Gastrocnemius medialis (tissue), 4 donors: ENCODE results near the gene CRLF3. TPM values are rescaled to one million over a fixed set of nuclear protein-coding genes. Genes with fewer than 3 reads are reported as not detected.

Experiments
- ATAC-seq, 2 donors: fragments of 150-250 bp; one replicate each; pipeline ENCODE4 v1.9.1; 2016
- DNase-seq, 2 donors: peaks; one replicate each; pipeline ENCODE4 v3.0.0-alpha.2; 2019
- H3K27ac ChIP-seq, 4 donors: fragments of 200-600 bp; sonication (generic); 1 replicate in 1 of 4; 2 replicates in 3 of 4; pipeline ENCODE4 v1.5.1; 2016 to 2018; ENCODE audit warnings: mild to moderate bottlenecking in 2 of 4, moderate library complexity in 1 of 4
- H3K27me3 ChIP-seq, 3 donors: fragments of 200-600 bp; sonication (generic) in 2 of 3; 1 replicate in 1 of 3; 2 replicates in 2 of 3; pipeline versions ENCODE4 v1.5.1 to v1.6.0; 2016 to 2019; ENCODE audit warnings: mild to moderate bottlenecking in 1 of 3, moderate library complexity in 1 of 3
- H3K36me3 ChIP-seq, 2 donors: fragments of 200-600 bp; sonication (generic) in 1 of 2; one replicate each; pipeline ENCODE4 v1.5.1; 2017 to 2018
- H3K4me1 ChIP-seq, 2 donors: fragments of 200-600 bp; sonication (generic) in 1 of 2; one replicate each; pipeline ENCODE4 v1.5.1; 2016 to 2017; ENCODE audit warnings: mild to moderate bottlenecking in 2 of 2
- H3K4me3 ChIP-seq, 4 donors: fragments of 200-600 bp; sonication (generic) in 3 of 4; 1 replicate in 1 of 4; 2 replicates in 3 of 4; pipeline ENCODE4 v1.5.1; 2016 to 2019; ENCODE audit warnings: mild to moderate bottlenecking in 2 of 4
- H3K9me3 ChIP-seq, 3 donors: fragments of 200-600 bp; sonication (generic) in 2 of 3; 1 replicate in 1 of 3; 2 replicates in 2 of 3; pipeline ENCODE4 v1.5.1; 2016 to 2019
- POLR2A ChIP-seq, 2 donors: fragments of 450-650 bp; IDR thresholded peaks; one replicate each; pipeline ENCODE4 v1.6.1; 2017; ENCODE audit warnings: antibody characterized with exemption in 2 of 2, mild to moderate bottlenecking in 2 of 2, moderate library complexity in 2 of 2
- in situ Hi-C, 4 donors: fragments of 200-750 bp; cut with MboI; loops; one replicate each; pipeline versions ENCODE4 v1.15.0 to v1.8.0; 2017; ENCODE audit warnings: low sequenced_read_pairs in 4 of 4
- intact Hi-C: fragments of 100-400 bp; cut with DNase I; formaldehyde crosslinking; loops from one replicate; pipeline ENCODE4 v1.15.1; 2023; ENCODE audit warnings: low total_unique reads
- total RNA-seq, 4 donors: library from RNA; depleted of rRNA; stranded (reverse); fragments of >200 nt; gene quantifications; one replicate each; pipeline versions ENCODE4 v1.1.0 to v1.2.3, GENCODE V29; 2016
- TF ChIP-seq, protein P1 (sequence below), 5 experiments: fragments of 450-650 bp in 3 of 5; fragments of 200-600 bp in 2 of 5; sonication (generic) in 2 of 5; IDR thresholded peaks in 4 of 5; conservative IDR thresholded peaks in 1 of 5; 1 replicate in 4 of 5; 2 replicates in 1 of 5; pipeline ENCODE4 v1.5.1; 2016 to 2019; ENCODE audit warnings: antibody characterized with exemption in 5 of 5, mild to moderate bottlenecking in 3 of 5, moderate library complexity in 3 of 5

Gene CRLF3
- total RNA-seq, 4 donors from 2014 or later, result 3.5 to 6.4 (median 5.0) TPM

GRCh38 chr17:30832438-30833124 is 8.1 kb upstream of the CRLF3 start:
- ATAC-seq (no peak), DNase-seq (no peak)
- H3K4me3 ChIP-seq, result peak overlapping the region; percentile 79 to 88 (median 82)
- H3K9me3 ChIP-seq, result no peaks in the 10 kb centered on the region
- in situ Hi-C loops (no loop called here), intact Hi-C loops (loop anchor here (5.0 kb wide), 2 partner anchors 75 to 355 kb away; partner anchors contain the start of genes GOSR1 and TEFM)
- H3K36me3 ChIP-seq, result no peaks in the 10 kb centered on the region
- H3K27ac ChIP-seq, result peak overlapping the region in 1 of 4 donors; percentile 66
- TF ChIP-seq POLR2A (IDR thresholded peaks at IDR 0.05), result no peak
- TF ChIP-seq, protein P1, sequence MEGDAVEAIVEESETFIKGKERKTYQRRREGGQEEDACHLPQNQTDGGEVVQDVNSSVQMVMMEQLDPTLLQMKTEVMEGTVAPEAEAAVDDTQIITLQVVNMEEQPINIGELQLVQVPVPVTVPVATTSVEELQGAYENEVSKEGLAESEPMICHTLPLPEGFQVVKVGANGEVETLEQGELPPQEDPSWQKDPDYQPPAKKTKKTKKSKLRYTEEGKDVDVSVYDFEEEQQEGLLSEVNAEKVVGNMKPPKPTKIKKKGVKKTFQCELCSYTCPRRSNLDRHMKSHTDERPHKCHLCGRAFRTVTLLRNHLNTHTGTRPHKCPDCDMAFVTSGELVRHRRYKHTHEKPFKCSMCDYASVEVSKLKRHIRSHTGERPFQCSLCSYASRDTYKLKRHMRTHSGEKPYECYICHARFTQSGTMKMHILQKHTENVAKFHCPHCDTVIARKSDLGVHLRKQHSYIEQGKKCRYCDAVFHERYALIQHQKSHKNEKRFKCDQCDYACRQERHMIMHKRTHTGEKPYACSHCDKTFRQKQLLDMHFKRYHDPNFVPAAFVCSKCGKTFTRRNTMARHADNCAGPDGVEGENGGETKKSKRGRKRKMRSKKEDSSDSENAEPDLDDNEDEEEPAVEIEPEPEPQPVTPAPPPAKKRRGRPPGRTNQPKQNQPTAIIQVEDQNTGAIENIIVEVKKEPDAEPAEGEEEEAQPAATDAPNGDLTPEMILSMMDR (IDR thresholded peaks at IDR 0.05 in 4 of 5, conservative IDR thresholded peaks at IDR 0.05 in 1 of 5), result no peak
- H3K27me3 ChIP-seq, result no peaks in the 10 kb centered on the region
- H3K4me1 ChIP-seq, result peaks cover 14 to 15% of the 10 kb centered on the region in 2 donors

- peak within 1 kb of the TSS; percentile 62 to 73 (median 67) for H3K27ac ChIP-seq
- DNase-seq, result peak; percentile 84 to 85
- ATAC-seq, result peak; percentile 93 to 98
- peak within 1 kb of the TSS; percentile 79 to 88 (median 82) for H3K4me3 ChIP-seq
- intact Hi-C loops (loop anchor here (5.0 kb wide), 2 partner anchors 75 to 355 kb away; partner anchors contain the start of genes GOSR1 and TEFM), in situ Hi-C loops (no loop called here)
- no peaks in the 10 kb centered on the region for H3K36me3 ChIP-seq
- TF ChIP-seq, protein P1 (IDR thresholded peaks at IDR 0.05 in 4 of 5, conservative IDR thresholded peaks at IDR 0.05 in 1 of 5), result no peak
- TF ChIP-seq POLR2A (IDR thresholded peaks at IDR 0.05), result no peak
- no peaks in the 10 kb centered on the region for H3K9me3 ChIP-seq
- peaks cover 14 to 15% of the 10 kb centered on the region in 2 donors for H3K4me1 ChIP-seq
- H3K27me3 ChIP-seq, result no peaks in the 10 kb centered on the region
Measured at GRCh38 chr17:30831663-30832437, 7.4 kb upstream of the CRLF3 start, which contains the start of gene ATAD5. Gene ATAD5, plus strand, starts transcription at chr17:30831966. Its CDS starts 382 bp downstream, at chr17:30832348.

- ATAC-seq, result peak; percentile 31 to 39
- in situ Hi-C loops, result no loop called here
Measured at GRCh38 chr17:30831257-30831656, 6.8 kb upstream of the CRLF3 start.

DNA sequence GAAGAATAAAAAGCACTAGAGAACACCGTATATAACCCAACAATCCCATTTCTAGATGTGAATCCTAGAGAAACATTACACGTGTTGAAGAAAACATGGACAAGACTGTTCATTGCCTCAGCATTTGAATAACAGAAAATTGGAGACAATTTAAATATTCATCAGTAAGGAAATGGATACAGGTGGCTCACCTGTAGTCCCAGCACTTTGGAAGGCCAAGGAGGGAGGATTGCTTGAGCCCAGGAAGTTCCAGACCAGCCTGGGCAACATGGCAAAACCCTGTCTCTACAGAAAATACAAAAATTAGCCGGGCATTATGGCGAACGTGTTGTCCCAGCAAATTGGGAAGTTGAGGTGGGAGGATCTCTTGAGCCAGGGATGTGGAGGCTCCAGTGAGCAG is 4.5 kb upstream of the CRLF3 start:
- H3K27me3 ChIP-seq, result no peaks in the 10 kb centered on the region
- H3K4me3 ChIP-seq, result no peak overlapping the region
- no peaks in the 10 kb centered on the region for H3K36me3 ChIP-seq
- TF ChIP-seq, protein P1 (IDR thresholded peaks at IDR 0.05 in 4 of 5, conservative IDR thresholded peaks at IDR 0.05 in 1 of 5), result no peak
- TF ChIP-seq POLR2A (IDR thresholded peaks at IDR 0.05), result no peak
- intact Hi-C loops, result loop anchor here (10.0 kb wide), 1 partner anchor 266 kb away; the partner anchor contains the start of gene NF1
- ATAC-seq, result no peak
- H3K4me1 ChIP-seq, result peaks cover 17 to 20% of the 10 kb centered on the region in 2 donors
- H3K9me3 ChIP-seq, result no peaks in the 10 kb centered on the region
- H3K27ac ChIP-seq, result no peak overlapping the region
- in situ Hi-C loops, result no loop called here
- no peak for DNase-seq

More at GRCh38 chr17:30831257-30831656, 6.8 kb upstream of the CRLF3 start:
- Histone ChIP-seq H3K27me3 (no peaks in the 10 kb centered on the region), H3K27ac (peak overlapping the region; percentile 62 to 73 (median 67)), H3K36me3 (no peaks in the 10 kb centered on the region), H3K9me3 (no peaks in the 10 kb centered on the region), H3K4me3 (peak overlapping the region; percentile 79 to 88 (median 82)), H3K4me1 (peaks cover 14 to 15% of the 10 kb centered on the region in 2 donors)
- TF ChIP-seq POLR2A (IDR thresholded peaks at IDR 0.05), result no peak
- TF ChIP-seq, protein P1 (IDR thresholded peaks at IDR 0.05 in 4 of 5, conservative IDR thresholded peaks at IDR 0.05 in 1 of 5), result no peak
- intact Hi-C loops, result loop anchor here (5.0 kb wide), 2 partner anchors 76 to 354 kb away; partner anchors contain the start of genes GOSR1 and TEFM
- DNase-seq, result no peak
